Measurements from ENCODE around the gene CRKL. TPM values are rescaled to one million over a fixed set of nuclear protein-coding genes. Genes with fewer than 3 reads are reported as not detected.
"Not testable (repeated sequence)": the region's sequence is repeated elsewhere in the genome, so short reads cannot be mapped to it uniquely, and the experiment has no call there.

CRKL gene
- total RNA-seq, 1 donor from 2014 or later = 66.8 TPM

GRCh38 chr22:20901093-20902033 lies 15.8 kb upstream of the CRKL start:
- DNase-seq (ENCODE audit: low read depth) = not testable (repeated sequence)

- DNase-seq (ENCODE audit: low read depth) = no peak
Observed at GRCh38 chr22:20903093-20903492, 14.1 kb upstream of the CRKL start.

GRCh38 chr22:20904008-20904979 lies 12.9 kb upstream of the CRKL start:
- DNase-seq (ENCODE audit: low read depth) = peak; percentile 98

GRCh38 chr22:20904980-20905355 lies 12.2 kb upstream of the CRKL start:
- DNase-seq (ENCODE audit: low read depth) = no peak

GRCh38 chr22:20905415-20906386 lies 11.5 kb upstream of the CRKL start:
- DNase-seq (ENCODE audit: low read depth) = peak; percentile 30

- no peak for DNase-seq (ENCODE audit: low read depth)
Observed at GRCh38 chr22:20906387-20906767, 10.8 kb upstream of the CRKL start.

- DNase-seq (ENCODE audit: low read depth) = not testable (repeated sequence)
Observed at GRCh38 chr22:20908717-20909116, 8.5 kb upstream of the CRKL start.

- no peak for DNase-seq (ENCODE audit: low read depth)
Observed at GRCh38 chr22:20909543-20910303, 7.5 kb upstream of the CRKL start.

GRCh38 chr22:20912494-20912893 lies 4.7 kb upstream of the CRKL start:
- DNase-seq (ENCODE audit: low read depth) = no peak

GRCh38 chr22:20918663-20919218 lies 1.5 kb downstream of the CRKL start:
- no peak for DNase-seq (ENCODE audit: low read depth)

GRCh38 chr22:20919718-20920117 lies 2.5 kb downstream of the CRKL start:
- DNase-seq (ENCODE audit: low read depth) = no peak

GRCh38 chr22:20920881-20921203 lies 3.6 kb downstream of the CRKL start:
- DNase-seq (ENCODE audit: low read depth) = no peak

GRCh38 chr22:20922141-20922751 lies 5.0 kb downstream of the CRKL start:
- no peak for DNase-seq (ENCODE audit: low read depth)

- no peak for DNase-seq (ENCODE audit: low read depth)
Observed at GRCh38 chr22:20926243-20926642, 9.0 kb downstream of the CRKL start.

GRCh38 chr22:20927940-20928572 lies 10.8 kb downstream of the CRKL start:
- DNase-seq (ENCODE audit: low read depth) = no peak

- DNase-seq (ENCODE audit: low read depth) = no peak
Observed at GRCh38 chr22:20928573-20928967, 11.4 kb downstream of the CRKL start.

- no peak for DNase-seq (ENCODE audit: low read depth)
Observed at GRCh38 chr22:20930004-20930403, 12.8 kb downstream of the CRKL start.

- not testable (repeated sequence) for DNase-seq (ENCODE audit: low read depth)
Observed at GRCh38 chr22:20930435-20930834, 13.2 kb downstream of the CRKL start.

GRCh38 chr22:20931126-20931654 lies 14.0 kb downstream of the CRKL start:
- DNase-seq (ENCODE audit: low read depth) = no peak
